IPS-18a (cell line): ENCODE data around the gene CLIC1.

ENCODE experiments used
- H3K27ac ChIP-seq: one replicate; pipeline ENCODE4 v1.5.1; 2013; ENCODE audit warnings: low read length
- H3K27me3 ChIP-seq: one replicate; pipeline ENCODE4 v1.6.1; 2013; ENCODE audit warnings: mild to moderate bottlenecking, low read length; ENCODE audit not compliant: control insufficient read depth, insufficient read depth
- H3K36me3 ChIP-seq: one replicate; pipeline ENCODE4 v1.6.1; 2013; ENCODE audit warnings: low read depth, low read length; ENCODE audit not compliant: control insufficient read depth
- H3K4me1 ChIP-seq: one replicate; pipeline ENCODE4 v1.6.1; 2013; ENCODE audit warnings: low read depth, low read length; ENCODE audit not compliant: control insufficient read depth
- H3K4me3 ChIP-seq: one replicate; pipeline ENCODE4 v1.5.1; 2013; ENCODE audit warnings: low read length
- H3K9ac ChIP-seq: one replicate; pipeline ENCODE4 v1.6.1; 2013; ENCODE audit warnings: mild to moderate bottlenecking, low read length, moderate library complexity
- H3K9me3 ChIP-seq: one replicate; pipeline ENCODE4 v1.6.1; 2013; ENCODE audit warnings: low read depth, low read length; ENCODE audit not compliant: control insufficient read depth

Gene CLIC1

DNA sequence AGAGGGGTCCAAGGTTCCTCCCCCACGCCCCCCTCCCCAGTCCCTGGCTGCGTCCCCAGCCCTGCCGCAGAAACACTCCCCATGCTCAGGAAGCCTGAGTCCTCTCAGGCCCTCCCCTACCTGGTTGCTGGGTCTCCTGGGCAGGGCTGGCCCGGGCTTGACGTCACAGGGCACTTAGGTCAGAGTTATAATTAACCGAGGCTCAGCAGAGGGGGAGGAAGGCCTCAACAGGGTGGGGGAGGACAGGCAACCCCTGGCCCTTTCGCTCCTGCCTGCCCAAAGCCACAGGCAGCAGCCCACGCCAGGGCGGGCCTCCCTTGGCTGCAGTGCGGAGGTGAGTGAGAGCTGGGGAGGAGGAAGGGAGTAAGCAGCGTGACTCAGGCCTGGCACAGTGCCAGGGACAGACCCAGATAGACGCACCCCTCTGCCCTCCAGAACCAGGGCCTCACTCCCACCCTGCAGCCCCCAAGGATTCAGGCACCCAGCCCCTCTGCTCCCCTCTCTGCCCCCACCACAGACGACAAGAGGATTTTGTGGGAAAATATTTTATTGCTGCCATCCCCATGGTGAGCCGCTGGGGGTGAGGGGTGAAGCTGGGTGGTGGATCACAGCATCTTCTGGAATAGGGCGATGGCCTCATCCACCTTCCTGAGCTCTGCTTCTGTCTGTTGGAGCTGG lies 40.8 kb upstream of the CLIC1 start, which contains the start of gene VWA7:
Gene VWA7 (minus strand): TSS at position 340 of the 678 bp plus-strand sequence. CDS start 549 bp downstream, outside the sequence.
- Histone ChIP-seq H3K4me3 (no peak within 1 kb of the TSS), H3K27me3 (no peaks in the 10 kb centered on the region), H3K36me3 (peaks cover 39% of the 10 kb centered on the region), H3K9ac (no peak within 1 kb of the TSS), H3K4me1 (no peaks in the 10 kb centered on the region), H3K27ac (no peak within 1 kb of the TSS), H3K9me3 (no peaks in the 10 kb centered on the region)

DNA sequence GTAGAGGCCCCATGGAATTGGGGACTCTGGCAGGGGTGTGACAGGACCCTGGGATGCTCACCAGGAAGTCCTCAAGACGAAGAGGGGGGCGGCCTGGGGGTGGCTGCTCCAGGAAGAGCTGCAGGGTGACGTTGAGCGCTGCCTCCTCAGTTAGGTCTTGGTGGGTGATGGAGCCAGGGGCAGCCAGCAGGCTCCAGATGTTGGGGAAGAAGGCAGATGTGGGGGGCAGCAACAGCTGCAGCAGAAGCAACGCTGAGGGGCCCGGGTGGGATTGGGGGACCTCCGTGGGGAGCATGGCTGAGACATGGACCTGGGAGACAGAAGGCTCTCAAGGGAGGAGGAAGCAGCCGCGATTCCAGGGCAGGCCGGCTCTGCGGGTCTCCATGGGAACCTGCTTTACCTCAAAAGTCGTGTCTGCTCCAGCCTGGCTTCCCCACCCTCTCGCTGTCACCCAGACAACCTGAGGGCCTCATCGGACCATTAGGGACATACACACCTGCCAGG lies 40.2 kb upstream of the CLIC1 start:
- Histone ChIP-seq H3K4me3 (no peak overlapping the region), H3K27me3 (no peaks in the 10 kb centered on the region), H3K36me3 (peaks cover 34% of the 10 kb centered on the region), H3K9ac (no peak overlapping the region), H3K4me1 (no peaks in the 10 kb centered on the region), H3K27ac (no peak overlapping the region), H3K9me3 (no peaks in the 10 kb centered on the region)

DNA sequence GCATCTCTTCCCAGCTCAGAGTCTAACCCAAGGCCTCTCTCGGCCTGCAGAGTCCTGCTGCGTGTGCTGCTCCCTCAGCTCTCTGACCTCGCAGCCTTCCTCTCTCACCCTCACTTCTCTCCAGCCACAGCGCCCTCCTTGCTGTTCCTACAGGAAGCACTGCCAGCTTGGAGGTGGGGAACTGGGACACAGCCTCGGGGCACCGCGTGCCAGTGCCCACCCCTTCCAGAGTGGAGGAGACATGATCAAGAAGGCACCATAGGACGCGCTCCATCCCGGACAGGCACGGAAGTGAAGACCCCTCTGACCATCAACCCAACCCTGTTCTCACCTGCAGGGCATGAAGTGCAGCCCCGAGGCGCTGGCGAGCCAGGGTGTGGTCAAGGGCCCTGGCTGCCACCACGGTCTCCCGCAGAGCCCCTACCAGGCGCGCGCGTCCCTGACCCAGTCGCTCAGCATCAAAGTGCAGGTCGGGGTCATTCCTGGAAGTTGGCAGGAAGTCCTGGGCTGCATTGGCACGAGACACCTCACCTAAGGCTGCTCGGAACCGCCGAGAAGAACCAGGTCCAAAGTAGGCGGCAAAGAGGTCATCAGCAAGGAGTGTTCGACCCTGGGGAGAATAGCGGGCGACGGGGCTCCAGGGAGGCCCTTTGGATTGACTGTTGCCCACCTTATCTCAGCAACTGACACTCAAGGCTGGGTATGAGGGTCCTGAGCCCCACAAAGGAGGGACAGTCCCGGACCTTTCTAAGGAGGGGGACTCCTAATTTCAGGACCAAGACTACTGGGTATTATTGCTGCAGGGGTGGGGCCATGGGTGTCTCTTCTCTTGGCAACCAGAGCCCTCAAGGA lies 39.5 kb upstream of the CLIC1 start:
- H3K4me3 ChIP-seq = no peak overlapping the region
- H3K27me3 ChIP-seq = no peaks in the 10 kb centered on the region
- peaks cover 32% of the 10 kb centered on the region for H3K36me3 ChIP-seq
- H3K9ac ChIP-seq = no peak overlapping the region
- H3K27ac ChIP-seq = no peak overlapping the region
- no peaks in the 10 kb centered on the region for H3K4me1 ChIP-seq
- no peaks in the 10 kb centered on the region for H3K9me3 ChIP-seq

DNA sequence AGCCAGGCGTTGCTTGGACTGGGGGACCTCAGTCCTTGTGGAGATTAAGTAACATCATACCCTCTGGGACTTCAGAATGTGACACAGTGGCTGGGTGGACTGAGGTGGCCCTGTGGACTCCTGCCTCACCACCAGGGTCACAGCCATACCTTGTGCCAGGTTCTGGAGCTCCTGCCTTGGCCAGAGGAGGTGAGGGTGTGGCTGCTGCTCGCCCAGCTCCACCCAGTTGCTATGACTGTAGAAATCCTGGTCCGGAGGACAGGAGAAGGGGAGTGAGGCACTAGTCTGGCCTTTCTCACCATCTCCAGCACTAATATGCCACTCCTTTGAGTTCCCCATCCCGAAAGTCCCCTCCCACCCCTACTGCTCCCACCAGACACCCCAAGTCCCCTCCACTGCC lies 38.9 kb upstream of the CLIC1 start:
- H3K9ac ChIP-seq = no peak overlapping the region

DNA sequence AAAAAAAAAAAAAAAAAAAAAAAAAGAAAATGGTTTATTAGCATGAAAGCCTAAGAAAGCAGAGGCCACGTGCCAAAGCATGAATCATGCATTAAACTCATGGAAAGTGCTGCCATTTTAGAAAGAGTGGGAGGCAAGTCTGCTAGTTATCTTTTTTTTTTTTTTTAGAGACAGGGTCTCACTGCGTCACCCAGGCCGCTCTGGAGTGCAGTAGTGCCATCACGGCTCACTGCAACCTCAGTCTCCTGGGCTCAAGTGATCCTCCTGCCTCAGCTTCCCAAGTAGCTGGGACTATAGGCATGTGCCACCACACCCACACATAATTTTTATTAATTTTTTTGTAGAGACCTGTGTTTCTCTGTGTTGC lies 35.6 kb upstream of the CLIC1 start:
- Histone ChIP-seq H3K27me3 (no peaks in the 10 kb centered on the region), H3K9ac (no peak overlapping the region), H3K27ac (no peak overlapping the region), H3K9me3 (no peaks in the 10 kb centered on the region), H3K4me1 (no peaks in the 10 kb centered on the region), H3K4me3 (no peak overlapping the region), H3K36me3 (no peaks in the 10 kb centered on the region)

More for the DNA sequence above, 38.9 kb upstream of the CLIC1 start:
- Histone ChIP-seq H3K27me3 (no peaks in the 10 kb centered on the region), H3K27ac (no peak overlapping the region), H3K36me3 (peaks cover 25% of the 10 kb centered on the region), H3K4me3 (no peak overlapping the region), H3K9me3 (no peaks in the 10 kb centered on the region), H3K4me1 (no peaks in the 10 kb centered on the region)

DNA sequence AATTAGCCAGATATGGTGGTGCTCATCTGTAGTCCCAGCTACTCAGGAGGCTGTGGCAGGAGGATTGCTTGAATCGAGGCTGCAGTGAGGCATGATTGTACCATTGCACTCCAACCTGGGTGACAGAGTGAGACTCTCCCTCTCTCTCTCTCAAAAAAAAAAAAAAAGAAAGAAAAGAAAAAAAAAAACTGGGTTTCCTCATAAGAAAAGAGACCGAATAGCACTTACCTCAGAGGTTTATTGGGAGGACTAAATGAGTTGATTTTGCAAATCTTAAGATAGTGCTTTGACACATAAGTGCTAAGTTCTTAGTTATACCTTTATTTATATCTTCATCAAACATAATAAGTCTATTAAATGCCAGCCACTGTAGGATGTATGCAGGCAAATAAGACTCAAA lies 34.5 kb upstream of the CLIC1 start:
- Histone ChIP-seq H3K4me3 (no peak overlapping the region), H3K4me1 (no peaks in the 10 kb centered on the region), H3K27ac (no peak overlapping the region), H3K9me3 (no peaks in the 10 kb centered on the region), H3K36me3 (no peaks in the 10 kb centered on the region), H3K9ac (no peak overlapping the region), H3K27me3 (no peaks in the 10 kb centered on the region)

DNA sequence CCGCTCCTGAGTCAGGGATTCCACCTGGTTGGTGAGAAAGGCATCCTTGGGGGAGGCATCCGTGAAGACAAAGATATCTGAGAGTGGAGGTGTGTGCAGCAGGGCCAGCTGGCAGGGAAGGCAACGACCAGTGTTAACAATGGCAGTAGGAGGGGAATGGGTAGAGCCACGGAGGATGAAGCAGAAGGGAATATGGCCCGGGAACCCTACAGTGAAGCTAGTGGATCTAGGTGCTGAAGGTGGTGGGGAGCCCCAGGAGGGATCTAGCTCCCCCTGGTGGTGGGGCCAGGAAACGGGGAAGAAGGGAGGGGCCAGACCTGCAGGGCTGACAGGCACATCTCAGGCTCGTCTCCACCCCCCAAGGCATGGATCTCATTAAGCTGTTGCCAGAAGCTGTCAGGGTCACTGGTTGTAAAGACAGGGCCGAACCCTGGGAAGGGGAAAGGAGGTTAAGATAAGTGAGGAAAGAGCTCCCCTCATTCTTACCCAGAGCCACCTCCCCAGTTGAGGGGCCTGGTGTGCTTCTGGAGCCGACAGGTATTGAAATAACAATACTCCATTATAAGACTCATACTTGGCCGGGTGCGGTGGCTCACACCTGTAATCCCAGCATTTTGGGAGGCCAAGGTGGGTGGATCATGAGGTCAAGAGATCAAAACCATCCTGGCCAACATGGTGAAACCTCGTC lies 33.5 kb upstream of the CLIC1 start:
- Histone ChIP-seq H3K36me3 (no peaks in the 10 kb centered on the region), H3K9ac (no peak overlapping the region), H3K27ac (no peak overlapping the region), H3K9me3 (no peaks in the 10 kb centered on the region), H3K27me3 (no peaks in the 10 kb centered on the region), H3K4me3 (no peak overlapping the region), H3K4me1 (no peaks in the 10 kb centered on the region)

DNA sequence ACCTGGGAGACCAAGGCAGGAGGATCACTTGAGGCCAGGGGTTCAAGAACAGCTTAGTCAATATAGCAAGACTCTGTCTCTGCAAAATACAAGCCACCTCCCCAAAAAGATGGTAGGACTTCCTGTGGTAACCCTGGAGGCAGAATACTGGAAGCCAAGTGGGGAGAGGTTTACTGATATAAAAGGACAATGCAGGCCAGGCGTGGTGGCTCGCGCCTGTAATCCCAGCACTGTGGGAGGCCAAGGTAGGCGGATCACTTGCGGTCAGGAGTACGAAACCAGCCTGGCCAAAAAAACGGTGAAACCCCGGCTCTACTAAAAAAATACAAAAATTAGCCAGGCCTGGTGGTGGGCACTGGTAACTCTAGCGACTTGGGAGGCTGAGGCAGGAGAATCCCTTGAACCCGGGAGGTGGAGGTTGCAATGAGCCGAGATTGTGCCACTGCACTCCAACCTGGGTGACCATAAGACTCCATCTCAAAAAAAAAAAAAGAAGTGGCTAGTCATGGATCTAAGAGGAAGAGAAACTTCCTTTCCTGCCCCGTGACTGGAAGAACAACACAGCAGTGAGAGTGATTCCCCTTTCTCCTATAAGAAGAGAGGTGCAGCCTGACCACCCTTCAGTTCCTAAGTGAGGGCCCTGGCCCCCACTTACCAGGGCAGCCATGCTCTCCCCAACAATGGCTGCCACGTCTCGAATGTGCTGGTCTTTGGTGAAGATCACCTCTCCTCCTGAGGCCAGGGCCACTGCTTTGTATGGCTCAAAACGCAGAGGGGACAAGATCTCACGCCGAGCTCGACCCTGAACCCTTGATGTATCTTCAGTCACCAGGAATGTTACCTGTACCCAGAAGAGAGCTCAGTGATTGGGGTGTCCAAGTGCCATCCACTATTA lies 32.3 kb upstream of the CLIC1 start:
- no peaks in the 10 kb centered on the region for H3K9me3 ChIP-seq
- no peak overlapping the region for H3K9ac ChIP-seq
- H3K36me3 ChIP-seq = no peaks in the 10 kb centered on the region
- H3K4me3 ChIP-seq = no peak overlapping the region
- H3K4me1 ChIP-seq = peaks cover 3% of the 10 kb centered on the region
- no peak overlapping the region for H3K27ac ChIP-seq
- H3K27me3 ChIP-seq = no peaks in the 10 kb centered on the region

DNA sequence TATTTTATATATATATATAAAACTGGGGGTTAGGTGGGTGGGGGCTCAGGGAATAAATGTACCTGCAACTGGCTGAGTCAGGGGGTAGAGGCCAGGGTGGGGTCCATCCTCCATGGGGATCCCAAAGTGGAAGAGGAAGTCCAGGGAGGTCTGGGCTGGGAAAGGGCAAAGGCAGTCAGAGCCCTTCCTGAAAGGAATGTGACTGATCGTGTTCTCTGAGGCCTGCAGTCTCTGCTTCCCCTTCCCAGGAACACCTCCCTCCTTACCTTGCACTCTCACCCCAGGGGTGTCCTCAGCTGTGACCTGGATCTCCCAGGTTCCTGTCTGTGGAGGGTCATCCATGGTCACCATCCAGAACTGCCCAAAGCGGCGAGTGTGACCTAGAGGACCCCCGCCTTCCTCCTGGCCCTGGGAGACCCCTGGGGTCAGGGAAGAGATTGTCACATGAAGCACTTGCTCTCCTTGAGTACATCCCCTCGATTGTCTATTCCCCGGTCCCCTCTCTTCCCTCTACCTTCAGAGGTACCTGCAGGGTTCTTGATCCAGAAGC lies 30.8 kb upstream of the CLIC1 start:
- Histone ChIP-seq H3K9ac (no peak overlapping the region), H3K36me3 (no peaks in the 10 kb centered on the region), H3K4me3 (no peak overlapping the region), H3K27ac (no peak overlapping the region), H3K4me1 (peaks cover 7% of the 10 kb centered on the region), H3K9me3 (no peaks in the 10 kb centered on the region), H3K27me3 (no peaks in the 10 kb centered on the region)

DNA sequence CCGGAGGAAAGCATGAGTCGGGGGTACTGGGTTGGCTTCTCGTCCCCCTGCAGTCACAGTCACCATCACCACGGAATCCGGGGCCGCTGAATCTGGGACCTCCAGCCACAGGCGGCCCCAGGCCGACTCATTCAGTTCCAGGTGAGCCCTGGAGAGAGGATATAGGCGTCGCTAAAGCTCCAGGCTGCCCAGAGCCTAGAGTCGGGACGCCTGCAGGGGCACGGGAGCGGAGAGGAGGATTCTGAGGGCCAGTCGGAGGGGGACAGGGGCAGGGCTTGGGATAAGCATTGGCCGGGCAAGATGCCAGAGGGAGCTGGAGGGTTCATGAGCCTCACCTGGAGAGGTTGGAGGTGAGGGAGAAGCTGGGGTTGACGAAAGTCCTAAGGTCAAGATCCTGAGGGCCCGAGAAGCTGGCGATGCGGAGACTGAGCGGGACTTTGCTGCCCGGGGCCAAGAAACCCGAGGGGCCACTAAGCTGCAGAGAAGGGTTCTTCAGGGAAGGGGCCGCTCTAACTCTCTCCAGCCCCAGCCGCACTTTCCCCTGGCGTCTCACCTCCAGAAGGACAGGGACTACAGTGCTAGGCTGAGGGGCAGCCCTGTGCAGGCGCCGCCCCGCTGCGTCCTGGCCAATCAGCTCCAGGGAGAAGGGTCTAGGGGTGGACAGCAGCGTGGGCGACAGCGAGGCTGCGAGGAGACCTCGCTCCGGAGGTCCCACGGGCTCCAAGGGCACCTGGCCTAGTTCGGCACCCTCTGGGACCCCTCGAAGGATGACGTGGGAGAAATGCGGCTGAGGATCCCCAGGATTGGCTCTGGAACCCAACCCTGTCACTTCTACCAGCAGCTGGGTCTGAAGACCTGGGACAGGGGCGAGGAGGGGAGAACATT lies 29.8 kb upstream of the CLIC1 start:
- Histone ChIP-seq H3K9ac (no peak overlapping the region), H3K36me3 (peaks cover 3% of the 10 kb centered on the region), H3K27me3 (no peaks in the 10 kb centered on the region), H3K27ac (no peak overlapping the region), H3K4me3 (peak overlapping the region; percentile 32), H3K4me1 (peaks cover 7% of the 10 kb centered on the region), H3K9me3 (no peaks in the 10 kb centered on the region)
